Measurements from ENCODE around the gene HLA-E. TPM values are rescaled to one million over a fixed set of nuclear protein-coding genes. Genes with fewer than 3 reads are reported as not detected.

Gene HLA-E
- total and polyA plus RNA-seq, 2 of the 13 experiments (the other 11 are each of a cell fraction or from before 2014, with no cell fraction given), result 45.2 to 90.4 TPM

DNA sequence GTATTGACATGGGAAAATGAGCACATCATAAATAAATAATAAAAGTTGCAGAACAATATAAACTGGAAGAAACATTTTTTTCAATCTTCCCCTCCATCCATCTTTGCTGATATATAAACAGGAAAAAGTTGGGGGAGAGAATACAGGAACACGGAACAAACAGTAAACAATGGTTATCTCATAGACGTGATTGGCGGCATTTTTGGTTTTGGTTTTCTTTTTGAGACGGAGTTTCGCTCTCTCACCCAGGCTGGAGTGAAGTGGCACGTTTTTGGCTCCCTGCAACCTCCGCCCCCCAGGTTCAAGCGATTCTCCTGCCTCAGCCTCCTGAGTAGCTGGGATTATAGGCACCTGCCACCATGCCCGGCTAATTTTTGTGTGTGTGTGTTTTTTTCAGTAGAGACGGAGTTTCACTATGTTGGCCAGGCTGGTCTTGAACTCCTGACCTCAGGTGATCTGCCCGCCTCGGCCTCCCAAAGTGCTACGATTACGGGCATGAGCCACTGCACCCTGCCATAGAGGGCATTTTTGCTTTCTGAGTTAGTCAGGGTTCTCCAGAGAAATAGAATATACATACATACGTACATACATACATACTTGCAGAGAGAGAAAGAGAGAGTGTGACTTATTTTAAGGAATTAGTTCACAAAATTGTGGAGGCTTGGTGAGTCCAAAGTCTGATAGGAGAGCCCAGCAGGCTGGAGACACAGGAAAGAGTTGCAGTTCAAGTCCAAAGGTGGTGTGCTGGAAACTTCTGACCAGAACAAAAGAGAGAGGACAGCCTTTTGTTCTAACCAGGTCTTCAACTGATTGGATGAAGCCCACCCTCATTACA, 44.4 kb downstream of the HLA-E start (continued):
- TF ChIP-seq, protein P1, sequence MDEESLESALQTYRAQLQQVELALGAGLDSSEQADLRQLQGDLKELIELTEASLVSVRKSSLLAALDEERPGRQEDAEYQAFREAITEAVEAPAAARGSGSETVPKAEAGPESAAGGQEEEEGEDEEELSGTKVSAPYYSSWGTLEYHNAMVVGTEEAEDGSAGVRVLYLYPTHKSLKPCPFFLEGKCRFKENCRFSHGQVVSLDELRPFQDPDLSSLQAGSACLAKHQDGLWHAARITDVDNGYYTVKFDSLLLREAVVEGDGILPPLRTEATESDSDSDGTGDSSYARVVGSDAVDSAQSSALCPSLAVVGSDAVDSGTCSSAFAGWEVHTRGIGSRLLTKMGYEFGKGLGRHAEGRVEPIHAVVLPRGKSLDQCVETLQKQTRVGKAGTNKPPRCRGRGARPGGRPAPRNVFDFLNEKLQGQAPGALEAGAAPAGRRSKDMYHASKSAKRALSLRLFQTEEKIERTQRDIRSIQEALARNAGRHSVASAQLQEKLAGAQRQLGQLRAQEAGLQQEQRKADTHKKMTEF (CRISPR knock-in tag; IDR thresholded peaks at IDR 0.05), result 0 out of 2 replicates have a peak, but pooled peaks have one; percentile 30
- TF ChIP-seq SP5 (CRISPR knock-in tag; IDR thresholded peaks at IDR 0.05; ENCODE audit: borderline replicate concordance, low read depth) (no peak), SPEN (CRISPR knock-in tag; IDR thresholded peaks at IDR 0.05; ENCODE audit: low read depth) (0 out of 2 replicates have a peak, but pooled peaks have one; percentile 29), ZMYM3 (CRISPR knock-in tag; IDR thresholded peaks at IDR 0.05) (peak; percentile 80), GATAD2A (CRISPR knock-in tag; IDR thresholded peaks at IDR 0.05) (peak; percentile 19; the same call in 1 of the 2 replicates), RFXAP (CRISPR knock-in tag; IDR thresholded peaks at IDR 0.05; ENCODE audit: borderline replicate concordance) (0 out of 2 replicates have a peak, but pooled peaks have one; percentile 35), ZBTB38 (CRISPR knock-in tag; IDR thresholded peaks at IDR 0.05) (peak; percentile 62; the same call in 1 of the 2 replicates), NR3C1 (CRISPR knock-in tag; IDR thresholded peaks at IDR 0.05) (no peak), HNF4G (IDR thresholded peaks at IDR 0.05; ENCODE audit: borderline replicate concordance, low read depth, low read length) (peak; percentile 81), HNF4G (CRISPR knock-in tag; IDR thresholded peaks at IDR 0.05; ENCODE audit: borderline replicate concordance, low read depth) (peak; percentile 36; the same call in 1 of the 2 replicates), ZMYM4 (CRISPR knock-in tag; IDR thresholded peaks at IDR 0.05) (0 out of 2 replicates have a peak, but pooled peaks have one; percentile 13), TOE1 (CRISPR knock-in tag; IDR thresholded peaks at IDR 0.05) (no peak), ZNF678 (CRISPR knock-in tag; IDR thresholded peaks at IDR 0.05) (no peak), SP1 (IDR thresholded peaks at IDR 0.05) (no peak), SP1 (CRISPR knock-in tag; IDR thresholded peaks at IDR 0.05) (no peak), SAP130 (CRISPR knock-in tag; IDR thresholded peaks at IDR 0.05; ENCODE audit: low read depth) (peak; percentile 35; the same call in 1 of the 2 replicates), KAT7 (CRISPR knock-in tag; IDR thresholded peaks at IDR 0.05; ENCODE audit: borderline replicate concordance) (no peak)
- TF ChIP-seq, protein P2, sequence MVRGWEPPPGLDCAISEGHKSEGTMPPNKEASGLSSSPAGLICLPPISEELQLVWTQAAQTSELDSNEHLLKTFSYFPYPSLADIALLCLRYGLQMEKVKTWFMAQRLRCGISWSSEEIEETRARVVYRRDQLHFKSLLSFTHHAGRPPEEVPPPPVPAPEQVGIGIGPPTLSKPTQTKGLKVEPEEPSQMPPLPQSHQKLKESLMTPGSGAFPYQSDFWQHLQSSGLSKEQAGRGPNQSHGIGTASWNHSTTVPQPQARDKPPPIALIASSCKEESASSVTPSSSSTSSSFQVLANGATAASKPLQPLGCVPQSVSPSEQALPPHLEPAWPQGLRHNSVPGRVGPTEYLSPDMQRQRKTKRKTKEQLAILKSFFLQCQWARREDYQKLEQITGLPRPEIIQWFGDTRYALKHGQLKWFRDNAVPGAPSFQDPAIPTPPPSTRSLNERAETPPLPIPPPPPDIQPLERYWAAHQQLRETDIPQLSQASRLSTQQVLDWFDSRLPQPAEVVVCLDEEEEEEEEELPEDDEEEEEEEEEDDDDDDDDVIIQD (CRISPR knock-in tag; IDR thresholded peaks at IDR 0.05; ENCODE audit: low read depth), result 0 out of 2 replicates have a peak, but pooled peaks have one; percentile 11
- TF ChIP-seq, protein P3, sequence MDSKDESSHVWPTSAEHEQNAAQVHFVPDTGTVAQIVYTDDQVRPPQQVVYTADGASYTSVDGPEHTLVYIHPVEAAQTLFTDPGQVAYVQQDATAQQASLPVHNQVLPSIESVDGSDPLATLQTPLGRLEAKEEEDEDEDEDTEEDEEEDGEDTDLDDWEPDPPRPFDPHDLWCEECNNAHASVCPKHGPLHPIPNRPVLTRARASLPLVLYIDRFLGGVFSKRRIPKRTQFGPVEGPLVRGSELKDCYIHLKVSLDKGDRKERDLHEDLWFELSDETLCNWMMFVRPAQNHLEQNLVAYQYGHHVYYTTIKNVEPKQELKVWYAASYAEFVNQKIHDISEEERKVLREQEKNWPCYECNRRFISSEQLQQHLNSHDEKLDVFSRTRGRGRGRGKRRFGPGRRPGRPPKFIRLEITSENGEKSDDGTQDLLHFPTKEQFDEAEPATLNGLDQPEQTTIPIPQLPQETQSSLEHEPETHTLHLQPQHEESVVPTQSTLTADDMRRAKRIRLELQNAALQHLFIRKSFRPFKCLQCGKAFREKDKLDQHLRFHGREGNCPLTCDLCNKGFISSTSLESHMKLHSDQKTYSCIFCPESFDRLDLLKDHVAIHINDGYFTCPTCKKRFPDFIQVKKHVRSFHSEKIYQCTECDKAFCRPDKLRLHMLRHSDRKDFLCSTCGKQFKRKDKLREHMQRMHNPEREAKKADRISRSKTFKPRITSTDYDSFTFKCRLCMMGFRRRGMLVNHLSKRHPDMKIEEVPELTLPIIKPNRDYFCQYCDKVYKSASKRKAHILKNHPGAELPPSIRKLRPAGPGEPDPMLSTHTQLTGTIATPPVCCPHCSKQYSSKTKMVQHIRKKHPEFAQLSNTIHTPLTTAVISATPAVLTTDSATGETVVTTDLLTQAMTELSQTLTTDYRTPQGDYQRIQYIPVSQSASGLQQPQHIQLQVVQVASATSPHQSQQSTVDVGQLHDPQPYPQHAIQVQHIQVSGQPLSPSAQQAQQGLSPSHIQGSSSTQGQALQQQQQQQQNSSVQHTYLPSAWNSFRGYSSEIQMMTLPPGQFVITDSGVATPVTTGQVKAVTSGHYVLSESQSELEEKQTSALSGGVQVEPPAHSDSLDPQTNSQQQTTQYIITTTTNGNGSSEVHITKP (CRISPR knock-in tag; IDR thresholded peaks at IDR 0.05; ENCODE audit: low read depth), result no peak
